ENCODE measurements around the gene XAB2.

XAB2 gene

DNA sequence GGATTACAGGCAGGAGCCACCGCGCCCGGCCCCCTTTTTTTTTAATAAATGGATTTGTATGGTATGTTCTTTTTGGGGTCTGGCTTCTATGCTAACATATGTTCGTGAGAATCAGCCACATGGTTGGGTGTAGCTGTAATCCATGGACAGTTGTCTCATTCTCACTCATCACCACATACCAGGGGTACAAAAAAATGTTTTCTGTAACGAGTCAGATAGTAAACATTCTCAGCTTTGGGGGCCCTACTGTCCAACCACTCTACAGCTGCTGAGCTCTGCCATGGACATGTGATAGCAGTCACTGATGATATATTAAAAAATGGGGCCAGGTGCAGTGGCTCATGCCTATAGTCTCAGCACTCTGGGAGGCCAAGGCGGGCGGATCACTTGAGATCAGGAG is 34.4 kb upstream of the XAB2 start:
- H3K4me3 ChIP-seq (ENCODE audit: low read depth, low read length), result no peak overlapping the region
- ChIA-PET CTCF (interaction anchor here (0.6 to 2.6 kb wide), 3 partner anchors 10 to 136 kb away, joined by 3 to 22 read pairs (median 7); no protein-coding TSS in a partner anchor), POLR2A (no interaction called here)
- DNase-seq (ENCODE audit: low read depth, low spot score), result no peak
- TF ChIP-seq, protein P1, sequence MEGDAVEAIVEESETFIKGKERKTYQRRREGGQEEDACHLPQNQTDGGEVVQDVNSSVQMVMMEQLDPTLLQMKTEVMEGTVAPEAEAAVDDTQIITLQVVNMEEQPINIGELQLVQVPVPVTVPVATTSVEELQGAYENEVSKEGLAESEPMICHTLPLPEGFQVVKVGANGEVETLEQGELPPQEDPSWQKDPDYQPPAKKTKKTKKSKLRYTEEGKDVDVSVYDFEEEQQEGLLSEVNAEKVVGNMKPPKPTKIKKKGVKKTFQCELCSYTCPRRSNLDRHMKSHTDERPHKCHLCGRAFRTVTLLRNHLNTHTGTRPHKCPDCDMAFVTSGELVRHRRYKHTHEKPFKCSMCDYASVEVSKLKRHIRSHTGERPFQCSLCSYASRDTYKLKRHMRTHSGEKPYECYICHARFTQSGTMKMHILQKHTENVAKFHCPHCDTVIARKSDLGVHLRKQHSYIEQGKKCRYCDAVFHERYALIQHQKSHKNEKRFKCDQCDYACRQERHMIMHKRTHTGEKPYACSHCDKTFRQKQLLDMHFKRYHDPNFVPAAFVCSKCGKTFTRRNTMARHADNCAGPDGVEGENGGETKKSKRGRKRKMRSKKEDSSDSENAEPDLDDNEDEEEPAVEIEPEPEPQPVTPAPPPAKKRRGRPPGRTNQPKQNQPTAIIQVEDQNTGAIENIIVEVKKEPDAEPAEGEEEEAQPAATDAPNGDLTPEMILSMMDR (IDR thresholded peaks at IDR 0.05; ENCODE audit: insufficient read depth, low read length, missing control alignments), result no peak

DNA sequence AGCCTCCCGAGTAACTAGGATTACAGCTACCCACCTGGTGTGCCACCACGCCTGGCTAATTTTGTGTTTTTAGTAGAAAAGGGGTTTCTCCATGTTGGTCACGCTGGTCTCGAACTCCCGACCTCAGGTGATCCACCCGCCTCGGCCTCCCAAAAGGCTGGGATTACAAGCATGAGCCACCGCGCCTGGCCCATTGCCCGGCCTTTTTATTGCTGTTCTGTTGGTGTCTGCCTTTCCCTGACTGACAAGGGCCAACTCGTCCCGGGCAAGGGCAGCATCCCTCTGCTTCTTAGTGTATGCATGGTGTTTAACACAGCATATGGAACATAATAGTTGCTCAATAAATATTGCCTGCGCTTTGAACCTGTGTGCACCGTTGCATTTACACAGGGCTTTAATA is 33.3 kb upstream of the XAB2 start:
- no peak overlapping the region for H3K4me3 ChIP-seq (ENCODE audit: low read depth, low read length)
- TF ChIP-seq, protein P1 (IDR thresholded peaks at IDR 0.05; ENCODE audit: insufficient read depth, low read length, missing control alignments), result no peak
- no peak for DNase-seq (ENCODE audit: low read depth, low spot score)
- ChIA-PET POLR2A (no interaction called here), CTCF (interaction anchor here (1.0 kb wide), 1 partner anchor 10 kb away, joined by 3 read pairs; no protein-coding TSS in a partner anchor)

DNA sequence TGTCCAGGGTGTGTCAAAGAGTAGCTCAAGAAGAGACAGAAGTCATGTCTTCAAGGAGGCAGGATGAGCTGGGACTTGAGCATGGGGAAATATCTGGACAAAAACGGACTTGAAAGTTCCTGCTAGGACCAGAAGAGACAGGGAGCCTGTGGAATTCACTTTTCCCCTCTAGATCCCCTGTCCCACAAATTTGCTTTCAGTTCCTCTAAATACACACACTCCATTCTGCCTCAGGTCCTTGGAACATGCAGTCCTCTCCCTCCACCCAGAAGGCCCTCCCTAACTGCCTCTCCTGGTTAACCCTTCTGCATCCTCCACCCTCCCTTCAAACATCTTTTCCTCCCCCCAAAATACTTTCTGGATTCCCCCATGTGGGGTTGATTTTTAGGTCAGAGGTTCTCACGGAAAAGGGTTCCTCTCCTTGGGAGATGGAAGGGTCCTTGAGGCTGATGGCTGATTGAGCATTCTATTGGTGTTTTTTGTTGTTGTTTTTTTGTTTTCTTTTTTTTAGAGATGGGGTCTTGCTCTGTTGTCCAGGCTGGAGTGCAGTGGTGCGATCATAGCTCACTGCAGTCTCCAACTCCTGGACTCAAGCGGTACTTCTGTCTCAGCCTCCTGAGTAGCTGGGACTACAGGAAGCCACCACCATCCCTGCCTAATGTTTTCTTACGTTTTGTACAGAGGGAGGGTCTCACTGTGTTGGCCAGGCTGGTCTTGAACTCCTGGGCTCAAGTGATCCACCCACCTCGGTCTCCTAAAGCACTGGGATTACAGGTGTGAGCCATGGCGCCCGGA is 32.6 kb upstream of the XAB2 start:
- ChIA-PET POLR2A (no interaction called here), CTCF (interaction anchor here (1.0 to 1.8 kb wide), 3 partner anchors 10 to 19 kb away, joined by 3 to 13 read pairs (median 12); partner anchors contain the start of gene TRAPPC5)
- H3K4me3 ChIP-seq (ENCODE audit: low read depth, low read length), result no peak overlapping the region
- TF ChIP-seq, protein P1 (IDR thresholded peaks at IDR 0.05; ENCODE audit: insufficient read depth, low read length, missing control alignments), result no peak
- DNase-seq (ENCODE audit: low read depth, low spot score), result no peak

DNA sequence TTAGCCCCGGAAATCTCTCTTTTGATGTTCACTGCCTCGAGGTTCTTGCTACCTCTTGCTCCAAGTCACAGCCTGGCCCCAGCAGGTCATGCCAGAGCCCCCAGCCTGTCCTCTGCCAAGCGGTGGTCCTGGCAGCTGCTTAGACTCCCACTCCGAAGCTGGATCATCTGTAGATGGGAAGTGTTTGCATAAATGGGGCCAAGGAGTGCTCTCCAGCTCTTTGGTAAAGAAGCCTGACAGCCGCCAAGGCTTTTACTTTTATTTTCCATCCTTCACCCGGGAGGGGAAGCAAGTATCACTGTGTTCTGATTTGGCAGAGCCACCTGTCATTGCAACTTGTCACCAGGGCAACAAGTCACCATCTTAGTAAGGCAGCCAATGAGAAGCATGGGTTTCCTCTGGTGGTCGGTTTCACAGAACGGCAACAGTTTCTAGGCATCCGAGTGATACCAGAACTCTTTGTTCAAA is 28.9 kb upstream of the XAB2 start:
- H3K4me3 ChIP-seq (ENCODE audit: low read depth, low read length), result no peak overlapping the region
- ChIA-PET POLR2A (no interaction called here), CTCF (interaction anchor here (0.8 to 3.9 kb wide), 5 partner anchors 10 to 142 kb away, joined by 3 to 19 read pairs (median 3); partner anchors contain the start of genes RETN and TRAPPC5)
- DNase-seq (ENCODE audit: low read depth, low spot score), result no peak
- TF ChIP-seq, protein P1 (IDR thresholded peaks at IDR 0.05; ENCODE audit: insufficient read depth, low read length, missing control alignments), result no peak

DNA sequence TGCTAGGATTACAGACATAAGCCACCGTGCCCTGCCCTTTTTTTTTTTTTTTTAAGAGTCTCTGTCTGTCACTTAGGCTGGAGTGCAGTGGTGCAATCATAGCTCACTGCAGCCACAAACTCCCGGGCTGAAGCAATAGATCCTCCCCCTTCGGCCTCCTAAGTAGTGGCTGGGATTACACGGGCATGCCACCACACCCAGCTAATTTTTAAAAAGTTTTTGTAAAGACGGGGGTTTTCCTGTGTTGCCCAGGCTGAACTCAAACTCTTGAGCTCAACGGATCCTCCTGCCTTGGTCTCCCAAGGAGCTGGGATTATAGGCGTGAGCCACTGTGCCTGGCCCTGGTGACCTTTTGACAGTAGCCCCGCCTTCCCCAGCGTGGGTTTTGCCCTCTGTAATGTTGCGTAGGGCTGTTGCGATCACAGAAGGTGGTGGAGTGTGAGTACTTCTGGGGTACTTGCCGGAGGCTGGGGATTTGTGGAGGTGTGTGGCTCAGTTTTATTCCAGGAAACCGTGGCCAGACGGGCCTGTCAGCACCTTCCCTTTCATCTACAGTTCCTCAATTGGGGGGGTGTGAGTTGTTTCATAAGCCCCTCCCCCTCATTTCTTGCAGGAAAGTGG is 27.9 kb upstream of the XAB2 start:
- no peak overlapping the region for H3K4me3 ChIP-seq (ENCODE audit: low read depth, low read length)
- ChIA-PET CTCF (interaction anchor here (0.7 to 3.9 kb wide), 7 partner anchors 17 to 303 kb away, joined by 3 to 19 read pairs (median 4); partner anchors contain the start of gene TRAPPC5), POLR2A (no interaction called here)
- TF ChIP-seq, protein P1 (IDR thresholded peaks at IDR 0.05; ENCODE audit: insufficient read depth, low read length, missing control alignments), result no peak
- DNase-seq (ENCODE audit: low read depth, low spot score), result no peak

DNA sequence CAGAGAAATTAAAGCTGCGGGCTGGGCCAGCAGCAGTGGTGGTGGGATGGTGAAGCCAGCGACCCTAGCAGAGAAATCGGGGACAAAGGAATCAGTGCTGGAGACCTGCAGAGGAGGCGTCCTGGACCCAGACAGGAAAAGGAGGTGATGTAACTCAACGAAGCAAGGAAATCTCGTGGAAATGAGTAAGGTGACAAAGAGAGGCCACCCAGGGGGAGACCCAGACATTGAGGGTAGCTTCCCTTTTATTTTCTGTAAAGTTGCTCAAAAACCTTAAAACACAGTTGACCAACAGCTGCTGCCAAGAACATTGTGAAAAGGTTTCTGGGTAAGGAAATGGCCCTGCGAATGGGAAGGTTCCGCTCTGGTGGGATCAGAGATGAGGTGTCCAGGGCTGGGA is 26.2 kb upstream of the XAB2 start:
- no peak overlapping the region for H3K4me3 ChIP-seq (ENCODE audit: low read depth, low read length)
- ChIA-PET POLR2A (no interaction called here), CTCF (interaction anchor here (1.0 to 5.9 kb wide), 3 partner anchors 20 to 144 kb away, joined by 3 to 47 read pairs (median 12); partner anchors contain the start of gene TRAPPC5)
- DNase-seq (ENCODE audit: low read depth, low spot score), result no peak
- TF ChIP-seq, protein P1 (IDR thresholded peaks at IDR 0.05; ENCODE audit: insufficient read depth, low read length, missing control alignments), result no peak

All from AG04449 (cell line).